Measurements from ENCODE around the gene KCNF1. TPM values are rescaled to one million over a fixed set of nuclear protein-coding genes. Genes with fewer than 3 reads are reported as not detected.

The KCNF1 gene
- total RNA-seq, 1 donor from 2014 or later, result 0.83 TPM

DNA sequence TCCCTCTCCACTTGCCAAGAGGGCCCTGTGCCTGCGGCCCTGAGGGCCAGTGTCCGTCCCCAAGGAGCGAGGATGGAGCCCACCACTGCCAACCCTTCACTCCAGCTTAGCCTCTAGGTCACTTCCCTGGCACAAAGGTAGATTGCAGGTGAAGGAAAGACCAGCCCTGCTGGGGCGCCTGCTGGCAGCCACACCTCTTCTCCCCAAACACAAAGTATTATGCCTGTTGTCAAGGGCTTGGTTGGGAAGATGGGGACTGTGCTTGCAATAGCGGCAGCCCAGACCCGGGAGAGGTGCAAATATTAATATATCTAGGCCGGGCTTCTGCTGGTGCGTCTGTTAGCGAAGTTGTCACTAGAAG, 7.7 kb downstream of the KCNF1 start:
- H3K27me3 Mint-ChIP-seq (ENCODE audit: low read depth), result peaks cover 42% of the 10 kb centered on the region
- H3K9me3 Mint-ChIP-seq, result no peaks in the 10 kb centered on the region
- peaks cover 15% of the 10 kb centered on the region for H3K4me1 Mint-ChIP-seq
- no peak for DNase-seq (ENCODE audit: low spot score in 2 of 2, unreplicated experiment in 2 of 2)
- TF ChIP-seq, protein P1, sequence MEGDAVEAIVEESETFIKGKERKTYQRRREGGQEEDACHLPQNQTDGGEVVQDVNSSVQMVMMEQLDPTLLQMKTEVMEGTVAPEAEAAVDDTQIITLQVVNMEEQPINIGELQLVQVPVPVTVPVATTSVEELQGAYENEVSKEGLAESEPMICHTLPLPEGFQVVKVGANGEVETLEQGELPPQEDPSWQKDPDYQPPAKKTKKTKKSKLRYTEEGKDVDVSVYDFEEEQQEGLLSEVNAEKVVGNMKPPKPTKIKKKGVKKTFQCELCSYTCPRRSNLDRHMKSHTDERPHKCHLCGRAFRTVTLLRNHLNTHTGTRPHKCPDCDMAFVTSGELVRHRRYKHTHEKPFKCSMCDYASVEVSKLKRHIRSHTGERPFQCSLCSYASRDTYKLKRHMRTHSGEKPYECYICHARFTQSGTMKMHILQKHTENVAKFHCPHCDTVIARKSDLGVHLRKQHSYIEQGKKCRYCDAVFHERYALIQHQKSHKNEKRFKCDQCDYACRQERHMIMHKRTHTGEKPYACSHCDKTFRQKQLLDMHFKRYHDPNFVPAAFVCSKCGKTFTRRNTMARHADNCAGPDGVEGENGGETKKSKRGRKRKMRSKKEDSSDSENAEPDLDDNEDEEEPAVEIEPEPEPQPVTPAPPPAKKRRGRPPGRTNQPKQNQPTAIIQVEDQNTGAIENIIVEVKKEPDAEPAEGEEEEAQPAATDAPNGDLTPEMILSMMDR (IDR thresholded peaks at IDR 0.05; ENCODE audit: unreplicated experiment), result no peak
- no peaks in the 10 kb centered on the region for H3K36me3 Mint-ChIP-seq
- H3K4me3 Mint-ChIP-seq, result no peak overlapping the region
- H3K27ac Mint-ChIP-seq, result no peak overlapping the region

DNA sequence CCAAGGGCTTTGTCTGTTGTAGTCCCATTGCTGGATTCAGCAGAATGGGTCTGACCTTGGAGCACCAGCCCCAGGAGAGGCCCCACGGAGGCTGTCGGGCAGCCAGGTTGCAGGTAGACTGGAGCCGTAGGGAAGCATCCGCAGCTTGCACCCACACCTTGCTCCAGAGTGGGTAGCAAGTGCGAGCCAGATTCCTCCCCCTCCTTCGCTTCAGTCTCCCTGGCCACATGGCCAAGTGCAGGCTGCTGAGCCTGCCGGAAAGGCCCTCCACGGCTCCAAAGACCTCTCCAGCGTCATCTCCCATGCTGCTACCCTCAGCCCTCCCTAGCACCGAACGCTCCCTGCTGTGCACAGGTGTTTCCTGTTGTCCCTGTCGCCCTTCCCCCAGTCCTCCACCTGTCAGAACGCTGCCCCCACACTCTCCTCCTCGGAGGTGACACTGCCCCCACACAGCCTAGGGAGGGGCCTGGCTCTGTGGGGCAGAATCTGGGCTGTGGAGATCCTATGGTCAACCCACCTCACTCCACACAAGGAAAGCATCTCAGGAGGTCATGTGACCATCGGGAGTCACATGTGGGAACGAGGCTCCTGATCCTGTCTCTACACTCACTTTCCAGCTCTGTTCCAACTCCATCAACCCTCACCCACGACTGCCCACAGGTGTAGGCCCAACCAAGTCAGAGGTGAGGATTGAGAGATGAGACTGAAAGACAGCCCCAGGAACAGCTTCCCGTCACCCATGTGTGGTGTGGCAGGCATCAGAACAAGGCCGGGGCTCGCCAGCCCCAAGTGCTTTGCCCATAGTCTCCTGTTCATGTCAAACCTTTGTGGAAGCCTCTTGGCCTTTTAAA, 8.3 kb downstream of the KCNF1 start:
- TF ChIP-seq, protein P1 (IDR thresholded peaks at IDR 0.05; ENCODE audit: unreplicated experiment), result no peak
- H3K27me3 Mint-ChIP-seq (ENCODE audit: low read depth), result peaks cover 40% of the 10 kb centered on the region
- no peak overlapping the region for H3K27ac Mint-ChIP-seq
- no peak overlapping the region for H3K4me3 Mint-ChIP-seq
- no peak for DNase-seq (ENCODE audit: low spot score in 2 of 2, unreplicated experiment in 2 of 2)
- peaks cover 15% of the 10 kb centered on the region for H3K4me1 Mint-ChIP-seq
- H3K36me3 Mint-ChIP-seq, result no peaks in the 10 kb centered on the region
- no peaks in the 10 kb centered on the region for H3K9me3 Mint-ChIP-seq

DNA sequence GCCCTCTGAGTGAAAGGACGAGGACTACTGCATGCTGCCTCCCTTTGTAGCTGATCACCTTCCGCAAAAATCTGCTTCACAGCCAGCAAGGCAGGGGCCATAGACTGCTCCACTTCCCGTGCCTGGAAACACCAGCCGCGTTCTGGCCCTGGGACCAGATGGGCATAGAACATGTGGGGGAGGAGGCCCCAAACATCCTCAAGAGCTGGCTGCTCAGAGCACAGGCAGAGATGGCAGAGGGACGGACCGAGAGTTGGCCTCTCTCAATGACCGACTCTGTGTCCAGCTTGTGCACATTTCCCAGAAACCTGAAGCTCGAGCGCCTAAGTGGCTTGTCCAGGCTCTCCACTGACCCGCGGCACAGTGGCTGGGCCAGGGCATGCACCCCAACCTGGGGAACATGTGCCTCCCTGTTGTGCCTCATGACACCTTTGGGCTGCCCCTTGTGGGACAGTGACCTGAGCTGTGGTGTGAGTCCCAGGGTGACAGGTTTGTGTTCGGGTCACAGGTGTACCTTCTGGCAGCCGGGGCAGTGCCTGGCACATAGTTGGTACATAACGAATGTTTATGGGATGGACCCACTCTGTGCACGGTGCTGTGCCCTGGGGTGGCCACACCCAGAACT, 9.1 kb downstream of the KCNF1 start:
- Mint-ChIP-seq H3K27ac (no peak overlapping the region), H3K27me3 (ENCODE audit: low read depth) (peaks cover 36% of the 10 kb centered on the region), H3K36me3 (no peaks in the 10 kb centered on the region), H3K4me1 (peaks cover 11% of the 10 kb centered on the region), H3K9me3 (no peaks in the 10 kb centered on the region), H3K4me3 (no peak overlapping the region)
- TF ChIP-seq, protein P1 (IDR thresholded peaks at IDR 0.05; ENCODE audit: unreplicated experiment), result no peak
- no peak for DNase-seq (ENCODE audit: low spot score in 2 of 2, unreplicated experiment in 2 of 2)

DNA sequence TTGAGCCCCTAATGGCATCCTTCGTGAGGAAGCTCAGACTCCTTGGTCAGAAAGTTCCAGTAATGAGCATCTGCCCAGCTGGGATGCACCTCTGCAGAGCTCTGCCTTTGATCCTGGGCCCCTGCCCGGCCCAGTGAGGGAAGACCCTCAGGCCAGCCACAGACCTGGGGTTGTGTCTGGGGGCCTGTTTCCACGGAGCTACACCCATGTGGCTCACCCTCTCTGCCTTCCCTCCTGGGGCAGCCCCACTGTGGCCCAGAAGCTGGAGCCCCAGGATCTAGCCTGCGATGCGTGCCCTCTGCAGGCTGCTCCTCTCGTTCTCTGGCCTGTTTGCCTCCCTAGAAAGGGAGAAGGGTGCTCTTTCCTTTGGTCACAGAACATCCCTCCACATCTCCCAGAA, 9.8 kb downstream of the KCNF1 start:
- H3K4me3 Mint-ChIP-seq, result no peak overlapping the region
- DNase-seq (ENCODE audit: low spot score in 2 of 2, unreplicated experiment in 2 of 2), result no peak
- H3K36me3 Mint-ChIP-seq, result no peaks in the 10 kb centered on the region
- peaks cover 43% of the 10 kb centered on the region for H3K27me3 Mint-ChIP-seq (ENCODE audit: low read depth)
- H3K4me1 Mint-ChIP-seq, result peaks cover 6% of the 10 kb centered on the region
- TF ChIP-seq, protein P1 (IDR thresholded peaks at IDR 0.05; ENCODE audit: unreplicated experiment), result no peak
- H3K27ac Mint-ChIP-seq, result no peak overlapping the region
- no peaks in the 10 kb centered on the region for H3K9me3 Mint-ChIP-seq

GRCh38 chr2:10922307-10923007, 10.7 kb downstream of the KCNF1 start:
- H3K4me3 Mint-ChIP-seq, result no peak overlapping the region
- TF ChIP-seq, protein P1 (IDR thresholded peaks at IDR 0.05; ENCODE audit: unreplicated experiment), result no peak
- DNase-seq (ENCODE audit: low spot score in 2 of 2, unreplicated experiment in 2 of 2), result no peak
- H3K36me3 Mint-ChIP-seq, result no peaks in the 10 kb centered on the region
- H3K27ac Mint-ChIP-seq, result no peak overlapping the region
- H3K4me1 Mint-ChIP-seq, result peaks cover 6% of the 10 kb centered on the region
- no peaks in the 10 kb centered on the region for H3K9me3 Mint-ChIP-seq
- H3K27me3 Mint-ChIP-seq (ENCODE audit: low read depth), result peaks cover 42% of the 10 kb centered on the region
